GM19099 (cell line): Measurements from ENCODE around the gene AMER3.
A peak's percentile ranks its signal among the peaks of the same experiment; 100 is the strongest.

ENCODE experiments used
- POLR2A ChIP-seq: IDR thresholded peaks from 3 replicates; pipeline ENCODE4 v1.6.1; 2011; ENCODE audit warnings: low read depth; ENCODE audit not compliant: insufficient read length; ENCODE audit errors: extremely low read depth

The AMER3 gene

GRCh38 chr2:130790804-130791616 is 35.7 kb downstream of the AMER3 start:
- TF ChIP-seq POLR2A: no peak

GRCh38 chr2:130791617-130791939 is 36.2 kb downstream of the AMER3 start:
- no peak for TF ChIP-seq POLR2A

GRCh38 chr2:130795431-130795830 is 40.1 kb downstream of the AMER3 start:
- TF ChIP-seq POLR2A: no peak

- no peak for TF ChIP-seq POLR2A
These were observed 41.0 kb downstream of the AMER3 start for GRCh38 chr2:130796290-130796689.

- TF ChIP-seq POLR2A: peak; percentile 21
These were observed 42.4 kb downstream of the AMER3 start for GRCh38 chr2:130797493-130798435.

GRCh38 chr2:130798472-130799218 is 43.3 kb downstream of the AMER3 start:
- TF ChIP-seq POLR2A: no peak

GRCh38 chr2:130799295-130799694 is 44.0 kb downstream of the AMER3 start:
- no peak for TF ChIP-seq POLR2A

- no peak for TF ChIP-seq POLR2A
These were observed 50.3 kb downstream of the AMER3 start for GRCh38 chr2:130805613-130806012.

GRCh38 chr2:130806370-130806769 is 51.0 kb downstream of the AMER3 start:
- no peak for TF ChIP-seq POLR2A

GRCh38 chr2:130807659-130808385 is 52.5 kb downstream of the AMER3 start:
- no peak for TF ChIP-seq POLR2A

- no peak for TF ChIP-seq POLR2A
These were observed 53.3 kb downstream of the AMER3 start for GRCh38 chr2:130808482-130809268.

- TF ChIP-seq POLR2A: no peak
These were observed 55.1 kb downstream of the AMER3 start for GRCh38 chr2:130810490-130810889.

GRCh38 chr2:130813722-130814121 is 58.4 kb downstream of the AMER3 start:
- no peak for TF ChIP-seq POLR2A
